ENCODE results near the gene ANKRD11.

The ANKRD11 gene

DNA sequence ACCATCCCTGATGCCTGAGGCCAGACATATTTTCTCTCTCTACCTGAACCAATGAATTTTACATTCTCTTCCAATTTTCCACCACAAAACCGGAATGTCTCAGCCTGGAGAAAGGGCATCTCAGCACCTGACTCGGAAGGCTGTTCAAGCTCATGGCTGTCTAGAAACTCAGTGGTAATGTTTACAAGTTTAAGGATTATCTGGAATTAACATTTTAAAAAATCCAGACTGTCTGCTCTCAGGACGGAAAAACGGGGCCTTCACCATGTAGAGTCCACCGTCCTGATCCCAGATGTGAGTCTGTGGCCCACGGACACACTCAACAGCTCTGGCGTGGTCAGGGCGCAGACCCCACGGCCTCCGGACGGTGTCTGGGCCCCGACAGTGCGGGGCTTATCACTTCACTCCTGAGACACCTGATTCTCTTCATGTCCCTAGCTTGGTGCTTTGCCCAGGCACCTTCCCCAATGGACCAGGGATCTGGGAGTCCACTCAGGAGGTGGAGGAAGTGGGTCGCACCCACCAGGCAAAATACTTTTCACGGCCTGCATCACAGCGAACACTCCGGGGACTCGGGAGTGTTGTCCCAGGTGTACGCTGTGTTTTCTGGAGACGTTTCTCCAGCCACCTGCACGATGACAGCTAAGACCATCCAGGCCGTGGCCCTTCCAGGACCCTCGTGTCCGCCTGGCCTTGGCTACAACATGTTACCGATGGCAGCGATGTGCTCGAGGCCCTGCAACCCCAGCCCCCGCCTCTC is 171.3 kb downstream of the ANKRD11 start:
- intact Hi-C loops (cut with DNase I): no loop called here
- DNase-seq: no peak

DNA sequence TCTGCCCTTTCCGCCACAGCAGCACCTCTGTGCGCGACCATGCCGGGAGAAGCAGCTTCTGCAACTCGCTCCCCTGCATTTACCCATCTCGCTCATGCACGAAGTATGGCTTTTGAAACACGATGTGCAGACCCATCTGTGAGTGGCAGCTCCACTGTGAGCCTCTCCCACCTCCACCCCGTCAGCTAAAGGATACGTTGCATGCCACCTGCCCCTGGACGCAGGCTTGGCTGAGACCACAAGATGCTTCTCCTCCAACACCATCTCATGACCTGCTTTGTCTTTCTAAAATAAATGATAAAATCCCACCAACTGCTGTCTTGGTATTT is 172.0 kb downstream of the ANKRD11 start:
- DNase-seq: no peak
- intact Hi-C loops (cut with DNase I): no loop called here

DNA sequence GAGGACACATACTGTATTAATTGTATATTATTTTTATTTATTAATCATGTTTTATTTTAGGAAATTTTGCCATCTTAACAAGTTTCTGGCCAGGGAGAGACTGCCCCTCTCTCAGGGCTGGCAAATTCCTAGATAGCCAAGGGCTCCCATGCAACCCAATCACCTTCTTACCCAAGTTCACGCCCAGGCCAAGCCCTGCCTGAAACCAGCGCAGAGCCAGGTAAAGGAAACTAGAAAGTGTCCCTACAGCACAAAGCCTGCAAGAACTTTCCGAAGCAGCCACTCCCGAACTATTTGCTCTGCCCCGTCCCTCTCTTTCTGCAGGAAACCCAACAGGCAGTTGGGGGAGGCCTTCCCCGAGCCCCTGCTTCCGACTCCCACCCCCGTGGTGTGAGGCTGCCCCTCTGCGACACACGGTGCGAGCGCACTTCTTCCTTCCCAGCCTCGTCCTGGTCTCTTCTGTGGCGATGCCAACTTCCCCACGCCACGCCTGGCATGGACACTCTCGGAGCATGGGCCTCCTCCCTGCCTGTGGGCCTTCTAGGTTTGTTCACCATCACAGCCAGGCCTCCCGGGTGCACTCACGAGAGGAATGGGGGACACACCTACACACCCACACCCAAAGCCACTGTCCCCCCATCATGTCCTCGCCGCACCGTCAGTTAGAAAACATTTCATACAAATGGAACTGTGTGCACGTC is 172.5 kb downstream of the ANKRD11 start:
- no peak for DNase-seq
- intact Hi-C loops (cut with DNase I): no loop called here

DNA sequence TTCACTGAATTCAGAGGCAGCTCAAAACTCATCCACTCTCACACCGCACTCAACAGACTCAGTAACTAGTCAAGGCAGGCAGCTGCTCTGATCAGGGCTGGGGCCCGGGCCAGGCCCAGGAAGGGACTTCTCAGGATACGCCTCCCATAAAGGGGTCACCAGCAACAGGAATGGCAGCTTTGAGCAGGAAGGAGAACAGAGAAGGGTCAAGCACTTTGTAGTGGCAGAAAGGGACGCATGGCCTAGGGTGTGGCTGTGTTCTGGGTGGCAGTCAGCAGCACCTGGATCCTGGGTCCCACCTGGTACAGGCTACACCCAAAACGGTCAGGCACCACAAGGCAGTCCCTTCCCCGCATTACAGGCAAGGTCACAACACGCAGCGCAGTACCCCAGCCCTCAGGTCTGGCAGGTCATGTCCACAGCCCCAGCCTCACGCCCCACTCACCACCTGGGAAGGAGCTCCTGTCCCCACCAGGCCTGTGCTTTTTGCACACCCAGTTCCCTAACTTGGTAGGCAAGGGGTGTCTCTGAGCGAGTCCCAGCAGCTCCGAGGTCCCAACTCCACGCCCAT is 173.2 kb downstream of the ANKRD11 start:
- no peak for DNase-seq
- intact Hi-C loops (cut with DNase I): no loop called here

DNA sequence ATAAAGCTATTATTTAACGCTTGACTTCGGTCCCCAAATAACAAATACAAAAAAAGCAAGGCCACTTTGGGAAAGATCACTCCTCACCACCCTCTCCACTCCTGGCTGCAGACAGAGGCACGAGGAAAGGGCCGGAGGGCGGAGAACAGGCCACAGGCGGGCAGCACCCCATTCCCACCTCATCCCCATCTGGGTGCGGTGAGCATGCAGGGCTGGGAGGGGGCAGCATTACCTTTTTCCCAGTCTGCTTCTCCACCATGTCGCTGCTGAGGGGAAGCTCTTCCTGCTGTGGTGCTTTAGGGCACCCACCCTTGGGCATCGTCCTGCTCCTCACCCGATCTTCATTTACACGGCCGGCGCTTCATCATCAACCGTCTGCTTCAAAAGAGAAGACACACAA is 173.7 kb downstream of the ANKRD11 start:
- intact Hi-C loops (cut with DNase I): no loop called here
- DNase-seq: no peak

DNA sequence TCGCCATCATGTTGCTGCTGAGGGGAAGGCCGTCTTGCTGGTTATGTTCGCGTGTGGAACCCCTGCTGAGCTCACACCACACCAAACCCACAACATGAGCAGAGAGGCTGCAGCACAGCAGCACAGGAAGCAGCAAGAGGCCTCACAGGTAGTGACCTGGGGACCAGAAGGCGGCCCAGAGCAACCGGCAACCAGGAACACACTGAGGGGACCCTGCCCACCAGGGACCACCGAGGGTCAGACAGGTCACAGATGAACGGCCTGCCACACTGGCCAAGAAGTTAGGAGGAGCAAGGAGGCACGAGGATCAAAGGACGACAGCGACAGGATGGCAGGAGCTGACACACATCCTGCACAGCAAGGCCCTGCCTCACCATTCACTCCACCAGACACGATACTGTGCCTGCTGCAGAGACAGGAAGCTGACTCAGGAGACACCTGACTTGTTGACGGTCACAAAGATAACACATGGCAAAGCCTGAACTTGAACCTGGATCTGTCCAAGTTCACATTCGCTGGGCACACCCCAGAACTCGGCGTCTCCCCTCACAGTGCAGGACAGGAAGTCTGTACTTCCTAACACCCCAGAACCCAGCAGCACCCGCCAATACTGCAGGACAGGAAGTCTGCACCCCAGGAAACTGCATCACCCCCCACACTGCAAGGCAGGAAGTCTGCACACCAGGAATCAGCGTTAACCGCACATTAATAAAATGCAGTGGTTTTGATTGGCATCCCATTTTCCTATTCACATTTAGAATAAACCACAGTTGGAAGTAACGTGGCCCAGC is 174.4 kb downstream of the ANKRD11 start:
- intact Hi-C loops (cut with DNase I): no loop called here

DNA sequence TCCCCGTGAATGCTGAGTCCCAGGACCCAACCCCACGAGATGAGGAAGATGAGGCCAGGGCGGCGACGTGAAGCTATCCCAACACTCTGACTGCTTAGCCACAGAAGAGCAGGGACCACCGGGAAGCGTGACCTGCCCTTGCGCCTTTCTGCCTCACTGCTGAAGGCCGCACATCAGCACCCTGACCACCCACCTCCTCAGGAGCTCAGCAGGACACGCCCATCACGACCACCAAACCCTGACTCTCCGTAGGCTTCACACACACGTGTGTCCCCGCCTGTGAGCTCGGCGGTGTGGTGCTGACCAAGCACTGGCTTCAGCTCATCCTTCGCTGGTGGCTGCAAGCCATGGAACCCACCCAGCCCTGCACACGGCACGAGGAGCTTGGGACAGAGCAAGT is 175.1 kb downstream of the ANKRD11 start:
- DNase-seq: no peak
- intact Hi-C loops (cut with DNase I): no loop called here

More for the DNA sequence above, 174.4 kb downstream of the ANKRD11 start:
- peak in 6 of 42 donors; percentile 34 to 64 (median 46) for DNase-seq

DNA sequence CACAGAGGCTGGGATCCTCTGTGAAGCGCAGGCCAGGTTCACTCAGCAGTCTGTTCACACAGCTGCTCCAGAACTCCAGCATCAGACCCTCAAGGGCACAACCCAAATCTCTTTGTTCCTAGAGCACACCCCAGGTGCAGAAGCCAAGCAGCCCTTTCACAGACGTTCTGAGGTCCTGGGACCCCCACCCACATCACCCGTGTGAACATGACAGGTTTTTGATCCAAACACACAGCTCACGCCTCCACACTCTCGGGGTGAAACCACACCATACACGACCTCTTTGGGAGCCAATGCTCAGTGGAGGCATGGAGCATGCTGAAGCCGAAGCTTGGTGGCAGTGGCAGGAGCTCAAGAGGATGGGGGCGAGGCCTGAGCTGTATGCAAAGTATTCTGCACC is 175.5 kb downstream of the ANKRD11 start:
- DNase-seq: no peak
- intact Hi-C loops (cut with DNase I): no loop called here

DNA sequence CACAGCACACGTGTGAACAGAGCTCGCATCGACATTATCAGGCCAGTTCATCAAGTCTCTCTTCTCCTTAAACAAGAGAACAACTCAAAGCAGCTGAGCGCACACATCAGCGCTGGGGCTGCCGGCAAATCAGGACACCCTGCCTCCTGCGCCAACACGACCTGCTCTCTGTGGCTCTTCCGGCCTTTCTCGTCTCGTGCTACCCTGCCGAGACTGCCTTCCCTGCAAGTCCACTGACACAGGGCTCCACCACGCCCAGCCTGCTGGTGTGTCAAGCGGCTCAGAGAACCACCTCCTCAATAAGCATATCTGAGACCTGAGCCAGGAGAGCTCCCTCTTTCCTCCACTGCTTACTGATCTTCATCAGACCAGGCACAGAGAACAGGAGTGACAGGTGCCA is 176.0 kb downstream of the ANKRD11 start:
- intact Hi-C loops (cut with DNase I): no loop called here
- peak in 15 of 42 donors; percentile 23 to 67 (median 38) for DNase-seq

DNA sequence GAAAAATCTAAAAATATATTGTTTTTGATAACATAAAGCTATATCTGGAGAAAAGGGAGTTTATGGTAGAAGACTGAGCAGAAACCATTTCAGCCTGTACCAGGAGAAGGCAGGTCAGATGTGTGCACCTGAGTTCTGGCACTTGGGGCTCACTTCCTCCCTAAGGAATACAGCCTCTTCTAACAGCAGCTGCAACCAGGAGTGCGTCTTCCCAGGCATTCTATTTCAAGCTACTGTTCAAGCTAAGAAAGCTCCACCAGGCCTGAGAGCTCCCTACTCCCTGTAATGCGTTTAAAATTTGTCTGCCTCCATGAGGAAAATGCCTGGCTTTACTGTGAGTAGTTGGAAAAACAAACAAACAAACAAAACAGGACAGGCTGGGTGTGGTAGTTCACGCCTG is 176.8 kb downstream of the ANKRD11 start:
- DNase-seq: peak in 8 of 42 donors; percentile 38 to 73 (median 50)
- intact Hi-C loops (cut with DNase I): no loop called here

DNA sequence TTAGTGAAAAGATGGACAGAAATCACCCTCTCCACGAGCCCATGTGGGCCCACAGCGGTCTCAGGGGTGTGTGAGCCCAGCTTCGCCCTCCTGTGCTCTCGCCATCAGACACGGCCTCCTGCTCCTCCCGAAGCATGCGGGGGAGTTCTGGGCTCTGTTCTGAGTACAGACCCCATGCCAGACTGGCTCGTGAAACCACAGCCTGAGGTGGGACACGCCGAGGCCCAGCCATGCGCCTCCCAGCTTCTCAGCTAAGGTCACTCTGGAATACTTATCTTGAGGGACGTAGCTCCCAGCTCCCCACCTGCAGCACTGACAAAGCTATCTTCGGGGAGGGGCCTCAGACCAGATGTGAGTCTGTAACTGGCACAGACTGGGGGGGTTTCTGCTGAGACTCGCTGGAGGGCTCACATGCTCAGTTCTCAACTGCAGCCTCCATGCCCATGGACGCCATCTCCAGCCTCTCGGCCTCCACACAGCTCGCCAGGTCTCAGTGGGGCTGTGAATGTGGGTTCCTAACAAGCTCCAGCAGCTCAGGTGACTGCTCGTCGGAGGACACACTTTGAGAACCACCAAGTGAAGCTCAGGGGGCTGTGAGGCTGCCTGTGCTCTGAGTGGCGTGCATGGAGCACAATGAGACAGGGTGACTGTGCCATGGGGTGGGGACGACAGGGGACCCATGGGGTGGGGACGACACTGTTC is 177.6 kb downstream of the ANKRD11 start:
- DNase-seq: no peak
- intact Hi-C loops (cut with DNase I): no loop called here

DNA sequence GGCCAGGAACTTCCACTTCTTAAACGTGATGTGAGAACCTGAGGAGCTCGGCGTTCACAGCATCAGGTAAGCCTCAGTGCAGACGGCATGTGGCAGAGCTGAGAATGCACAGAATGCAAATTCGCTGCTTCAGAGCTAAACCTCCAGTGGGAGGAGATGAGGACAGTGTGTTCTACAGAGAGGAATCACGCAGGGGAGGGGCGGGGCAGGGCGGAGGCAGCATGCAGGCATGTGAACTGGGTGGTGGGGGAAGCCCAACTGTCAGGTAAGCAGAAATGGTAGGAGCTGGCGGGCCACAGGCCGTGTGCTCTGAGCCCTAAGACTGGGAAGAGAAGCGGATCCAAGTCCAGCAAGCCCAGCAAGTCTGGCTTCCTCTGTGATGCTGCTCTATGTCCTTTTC is 178.2 kb downstream of the ANKRD11 start:
- peak; percentile 56 to 94 (median 82) for DNase-seq
- intact Hi-C loops (cut with DNase I): no loop called here

DNA sequence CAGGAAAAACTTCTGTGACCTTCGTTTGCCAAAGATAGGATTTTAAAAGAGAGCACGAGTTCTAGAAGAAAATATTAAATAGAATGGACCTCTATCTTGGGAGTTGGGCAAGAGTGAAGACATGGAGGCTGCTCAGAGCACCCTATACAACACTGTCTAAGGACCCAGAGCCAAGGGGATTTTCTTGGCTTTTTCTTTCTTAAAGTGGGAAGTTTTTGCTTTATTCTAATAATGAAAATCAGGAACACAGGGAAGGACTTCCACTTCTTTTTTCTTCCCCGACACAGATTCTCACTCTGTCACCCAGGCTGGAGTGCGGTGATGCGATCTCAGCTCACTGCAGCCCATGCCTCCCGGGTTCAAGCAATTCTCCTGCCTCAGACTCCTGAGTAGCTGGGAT is 178.7 kb downstream of the ANKRD11 start:
- DNase-seq: no peak
- intact Hi-C loops (cut with DNase I): no loop called here

DNA sequence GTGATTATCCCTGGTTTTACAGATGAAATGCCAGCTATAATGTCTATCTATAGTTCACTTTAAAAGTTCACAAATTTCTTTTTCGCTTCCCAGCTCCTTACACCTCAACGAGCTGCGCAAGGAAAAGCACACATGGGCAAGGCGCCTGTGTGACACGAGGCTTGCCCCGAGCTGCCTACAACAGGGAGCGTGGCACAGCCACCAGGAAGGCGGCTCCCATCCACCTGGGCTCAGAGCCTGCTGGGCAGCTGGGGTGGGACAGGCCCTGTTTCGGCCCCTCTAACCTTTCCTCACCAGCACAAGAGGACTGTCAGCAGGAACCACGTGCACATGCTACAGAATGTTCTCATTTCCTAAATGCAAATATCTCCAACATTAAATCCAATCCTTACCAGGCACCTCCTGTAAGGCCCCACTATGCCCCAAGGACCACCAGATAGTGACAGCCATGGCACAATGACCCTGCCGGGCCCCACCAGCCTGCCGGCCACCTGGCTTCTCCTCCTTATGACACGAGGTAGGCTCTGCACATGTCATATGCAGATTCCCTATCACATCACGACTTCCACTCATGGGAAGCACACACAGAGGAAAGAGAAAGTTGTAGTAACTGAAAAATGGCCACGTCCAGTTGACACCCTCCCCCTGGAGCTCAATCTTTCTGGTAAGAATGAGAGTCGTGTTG is 180.8 kb downstream of the ANKRD11 start:
- DNase-seq: no peak
- intact Hi-C loops (cut with DNase I): no loop called here

DNA sequence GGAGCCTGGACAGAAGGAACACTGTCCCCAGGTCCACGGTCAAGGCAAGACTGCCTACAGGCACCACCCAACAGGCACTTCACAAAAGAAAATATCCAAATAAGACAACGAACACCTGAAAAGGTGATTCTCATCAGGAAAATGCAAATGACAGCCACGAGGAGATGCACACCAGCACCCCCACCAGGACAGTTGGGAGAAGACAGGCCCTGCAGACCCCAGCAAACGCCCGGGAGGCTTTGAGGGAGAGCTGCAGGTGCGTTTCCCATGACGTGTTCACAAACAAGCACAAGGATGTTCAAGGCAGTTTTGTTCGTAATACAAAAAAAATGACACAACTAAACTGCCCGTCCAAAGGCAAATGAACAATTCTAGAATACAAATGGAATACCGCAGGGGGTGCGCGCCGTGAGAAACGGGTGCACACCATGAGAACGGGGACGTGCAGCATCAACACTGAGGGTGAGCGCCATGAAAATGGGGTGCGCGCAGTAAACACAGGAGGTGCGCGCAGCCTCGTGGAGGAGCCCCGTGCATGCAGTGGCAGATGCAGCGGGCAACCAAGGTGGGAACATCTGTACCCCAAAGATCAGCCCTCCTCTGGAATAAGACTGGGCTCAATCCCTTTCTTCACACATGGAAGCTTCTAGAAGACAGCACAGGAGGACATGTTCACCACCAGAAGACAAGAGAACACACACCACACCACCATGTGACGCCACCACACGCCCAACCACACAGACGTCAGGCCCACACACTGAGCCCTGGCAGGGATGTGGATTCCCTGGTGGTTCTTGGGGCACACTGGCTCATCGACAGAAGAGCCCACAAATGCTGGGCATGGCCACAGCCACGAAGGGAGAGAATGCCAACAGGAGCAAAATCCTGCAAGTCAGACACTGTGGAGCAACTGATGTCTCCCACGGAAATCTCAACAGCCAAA is 181.7 kb downstream of the ANKRD11 start:
- intact Hi-C loops (cut with DNase I): no loop called here
- DNase-seq: peak in 1 of 42 donors; percentile 63

DNA sequence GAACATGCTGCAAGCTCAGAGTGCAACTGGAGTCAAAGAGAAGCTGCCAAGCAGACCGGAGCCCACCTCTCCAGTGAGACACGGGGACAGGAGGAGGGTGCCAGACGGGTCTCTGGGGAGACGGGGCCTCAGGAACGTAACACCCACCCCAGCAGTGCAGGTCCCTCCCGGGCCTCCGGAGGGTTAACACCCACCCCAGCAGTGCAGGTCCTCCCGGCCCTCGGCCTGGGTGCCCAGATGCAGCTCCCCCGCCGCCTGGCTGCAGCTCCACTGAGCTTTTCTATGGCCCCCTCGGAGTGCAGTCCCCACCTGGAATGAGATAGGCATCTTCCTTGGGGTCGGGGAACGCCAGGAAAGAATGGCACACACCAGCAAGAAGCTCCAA is 182.9 kb downstream of the ANKRD11 start:
- intact Hi-C loops (cut with DNase I): no loop called here
- DNase-seq: no peak
